ENCODE measurements around the gene ZXDA.
"Not testable (repeated sequence)": the region's sequence is repeated elsewhere in the genome, so short reads cannot be mapped to it uniquely, and the experiment has no call there.

ZXDA gene, protein sequence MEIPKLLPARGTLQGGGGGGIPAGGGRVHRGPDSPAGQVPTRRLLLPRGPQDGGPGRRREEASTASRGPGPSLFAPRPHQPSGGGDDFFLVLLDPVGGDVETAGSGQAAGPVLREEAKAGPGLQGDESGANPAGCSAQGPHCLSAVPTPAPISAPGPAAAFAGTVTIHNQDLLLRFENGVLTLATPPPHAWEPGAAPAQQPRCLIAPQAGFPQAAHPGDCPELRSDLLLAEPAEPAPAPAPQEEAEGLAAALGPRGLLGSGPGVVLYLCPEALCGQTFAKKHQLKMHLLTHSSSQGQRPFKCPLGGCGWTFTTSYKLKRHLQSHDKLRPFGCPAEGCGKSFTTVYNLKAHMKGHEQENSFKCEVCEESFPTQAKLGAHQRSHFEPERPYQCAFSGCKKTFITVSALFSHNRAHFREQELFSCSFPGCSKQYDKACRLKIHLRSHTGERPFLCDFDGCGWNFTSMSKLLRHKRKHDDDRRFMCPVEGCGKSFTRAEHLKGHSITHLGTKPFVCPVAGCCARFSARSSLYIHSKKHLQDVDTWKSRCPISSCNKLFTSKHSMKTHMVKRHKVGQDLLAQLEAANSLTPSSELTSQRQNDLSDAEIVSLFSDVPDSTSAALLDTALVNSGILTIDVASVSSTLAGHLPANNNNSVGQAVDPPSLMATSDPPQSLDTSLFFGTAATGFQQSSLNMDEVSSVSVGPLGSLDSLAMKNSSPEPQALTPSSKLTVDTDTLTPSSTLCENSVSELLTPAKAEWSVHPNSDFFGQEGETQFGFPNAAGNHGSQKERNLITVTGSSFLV

DNA sequence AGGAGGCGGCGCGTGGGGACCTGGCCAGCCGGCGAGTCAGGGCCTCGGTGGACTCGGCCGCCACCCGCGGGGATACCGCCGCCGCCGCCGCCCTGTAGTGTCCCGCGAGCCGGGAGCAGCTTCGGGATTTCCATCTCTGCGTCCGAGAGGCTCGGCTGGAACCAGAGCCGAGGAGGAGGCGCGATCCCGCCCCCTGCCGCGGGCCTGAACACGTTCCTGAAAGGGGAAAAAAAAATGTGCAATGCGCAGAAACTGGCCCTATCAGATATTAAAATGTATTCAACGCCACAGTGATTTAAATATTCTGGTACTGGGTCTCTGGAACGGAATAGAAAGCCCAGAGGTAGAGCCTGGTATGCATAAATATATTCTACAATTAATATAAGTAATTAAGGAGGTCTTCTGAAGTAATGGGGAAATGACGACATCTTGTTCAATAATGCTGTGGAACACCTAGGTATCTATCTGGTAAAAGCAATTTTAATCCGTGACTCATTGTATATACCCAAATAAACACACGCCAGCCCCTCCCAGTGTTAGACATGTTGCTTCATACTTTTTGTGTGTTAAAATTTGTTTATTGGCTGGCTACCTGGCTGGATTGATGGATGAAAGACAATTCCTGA, at the start of gene ZXDA:
TSS of gene ZXDA (minus strand) at position 172 of the 626 bp plus-strand sequence. CDS start at position 134, 38 bp downstream.
- not testable (repeated sequence) for DNase-seq

DNA sequence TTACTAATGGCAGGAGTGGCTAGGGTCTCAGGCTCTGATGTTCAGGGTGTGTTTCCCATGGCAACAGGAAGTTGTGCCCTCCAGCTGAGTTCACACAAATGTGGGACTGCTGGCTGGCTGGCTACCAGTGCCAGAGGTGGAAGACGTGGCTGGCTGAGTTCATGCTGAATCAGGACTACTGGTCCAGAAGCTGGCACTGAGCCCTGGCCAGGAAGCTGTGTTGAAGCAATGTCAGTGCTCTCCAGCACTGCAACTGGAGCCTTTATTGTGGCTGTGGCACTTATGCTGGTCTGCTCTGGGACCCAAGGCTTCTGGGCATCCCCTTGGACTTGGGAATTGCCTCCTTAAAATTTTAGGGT, 42.0 kb upstream of the ZXDA start:
- no peak for DNase-seq

DNA sequence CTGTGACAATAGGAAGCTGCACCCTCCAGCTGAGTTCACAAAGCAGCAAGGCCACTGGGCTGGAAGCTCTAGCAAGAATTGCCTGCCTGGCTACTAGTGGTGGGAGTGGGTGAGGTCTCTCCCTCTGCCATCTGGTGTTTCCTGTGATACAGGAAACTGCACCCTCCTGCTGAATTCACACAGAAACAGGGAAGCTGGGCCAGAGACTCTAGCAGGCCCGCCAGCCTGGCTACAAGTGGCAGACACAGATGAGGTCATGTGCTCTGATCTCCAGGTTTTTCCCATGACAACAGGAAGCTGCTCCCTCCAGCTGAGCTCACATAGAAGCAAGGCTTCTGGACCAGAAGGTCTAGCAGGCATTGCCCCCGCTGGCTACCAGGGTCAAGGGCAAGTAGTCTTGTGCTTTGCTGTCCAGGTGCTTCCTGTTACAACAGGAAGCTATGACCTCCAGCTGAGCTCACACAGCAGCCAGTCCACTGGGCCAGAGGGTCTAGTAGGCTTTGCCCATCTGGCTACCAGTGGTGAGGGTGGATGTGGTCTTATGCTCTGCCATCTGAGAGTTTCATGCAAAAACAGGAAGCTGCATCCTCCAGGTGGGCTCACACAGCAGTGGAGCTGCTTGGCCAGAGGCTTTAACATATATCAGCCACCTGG, 41.5 kb upstream of the ZXDA start:
- DNase-seq, result no peak

DNA sequence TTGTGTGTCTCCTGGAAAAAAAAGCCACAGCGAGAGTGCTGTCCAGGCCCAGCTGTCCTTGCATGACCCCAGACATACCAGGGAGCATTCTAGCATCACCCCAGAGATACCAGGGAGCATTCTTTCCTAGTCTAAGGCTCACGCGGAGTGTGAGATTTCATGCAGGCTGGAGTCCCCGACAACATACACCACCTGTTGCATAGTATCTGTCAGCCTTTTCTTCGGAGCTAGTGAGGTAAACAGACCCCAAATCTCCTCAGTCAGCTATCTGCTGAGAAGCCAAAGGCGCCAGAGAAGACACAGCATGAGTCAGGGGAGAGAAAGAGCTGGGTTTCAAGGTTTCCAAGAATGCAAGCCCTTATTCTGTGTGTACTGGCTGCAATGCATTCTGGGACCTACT, 23.1 kb upstream of the ZXDA start:
- no peak for DNase-seq

DNA sequence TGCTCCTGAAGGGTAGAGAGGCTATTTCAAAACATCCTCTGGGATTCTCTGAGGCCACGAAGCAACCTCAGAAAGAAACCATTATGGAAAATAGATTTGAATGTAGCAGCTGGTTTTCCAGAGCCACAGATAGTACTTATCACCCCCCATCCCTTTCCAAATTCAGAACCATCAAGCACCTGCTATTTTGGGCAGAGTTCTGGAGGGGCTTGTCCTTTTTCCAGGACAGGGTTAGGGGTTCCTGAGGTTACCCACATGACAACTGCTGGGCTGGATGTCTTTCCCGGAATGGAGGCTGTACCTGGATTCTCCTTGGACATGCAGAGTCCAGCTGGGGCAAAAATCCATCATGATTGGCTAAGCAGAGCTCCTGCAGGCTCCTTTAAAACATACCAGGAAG, 22.0 kb upstream of the ZXDA start:
- no peak for DNase-seq

DNA sequence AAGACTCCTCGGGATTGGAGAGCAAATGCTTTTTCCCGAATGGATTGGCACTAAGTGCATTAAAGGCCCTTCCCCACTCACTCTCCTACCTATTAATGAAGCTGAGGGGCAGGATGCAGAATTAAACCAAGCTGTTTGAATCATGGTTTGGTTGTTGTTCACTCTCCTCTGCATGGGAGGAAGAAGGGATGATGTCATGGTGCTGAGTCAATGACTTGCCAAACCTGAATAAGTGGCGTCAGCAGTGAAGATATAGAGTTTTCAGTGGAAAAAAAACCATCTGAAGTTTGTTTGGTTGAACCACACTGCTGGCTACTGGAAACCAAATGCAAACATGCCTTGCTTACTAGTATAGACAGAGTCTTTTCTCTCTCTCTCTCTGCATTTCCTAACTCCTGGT, 19.8 kb upstream of the ZXDA start:
- DNase-seq, result no peak

DNA sequence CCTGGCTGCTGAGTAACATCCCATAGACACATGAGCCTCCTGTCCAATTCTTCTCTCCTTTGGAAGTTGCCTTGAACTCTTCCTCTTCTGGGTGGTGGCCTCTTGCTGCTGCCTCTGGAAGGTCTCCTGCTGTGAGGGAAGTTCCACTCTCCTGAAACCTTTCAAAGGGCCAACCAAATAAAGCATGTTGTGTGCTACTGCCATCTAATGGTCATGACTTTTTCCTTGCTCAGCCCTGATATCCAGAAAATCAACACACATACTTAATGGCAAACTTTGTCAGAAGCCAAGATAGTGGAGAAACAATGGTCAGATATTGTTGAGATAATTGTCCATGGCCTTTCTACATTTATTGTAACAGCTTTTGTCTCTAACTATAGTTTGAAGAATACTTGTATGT, 19.1 kb upstream of the ZXDA start:
- no peak for DNase-seq

DNA sequence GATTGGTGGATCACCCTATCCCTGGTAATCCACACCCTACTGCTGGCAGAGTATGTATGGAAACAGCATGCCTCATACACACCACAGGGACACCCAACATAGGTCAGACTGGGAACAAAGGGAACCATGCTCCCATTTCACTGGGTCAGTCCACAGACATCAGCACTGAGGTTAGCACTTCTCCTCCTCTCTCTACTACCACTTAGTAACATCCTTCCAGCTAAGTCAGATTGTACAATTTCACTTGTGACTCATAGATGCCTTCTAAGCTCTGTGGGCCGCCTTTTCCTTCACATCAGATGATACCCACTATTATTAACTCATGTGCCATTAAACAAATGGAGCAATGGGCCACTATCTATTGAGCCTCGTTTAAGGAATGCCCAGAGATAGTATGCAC, 15.5 kb upstream of the ZXDA start:
- no peak for DNase-seq

DNA sequence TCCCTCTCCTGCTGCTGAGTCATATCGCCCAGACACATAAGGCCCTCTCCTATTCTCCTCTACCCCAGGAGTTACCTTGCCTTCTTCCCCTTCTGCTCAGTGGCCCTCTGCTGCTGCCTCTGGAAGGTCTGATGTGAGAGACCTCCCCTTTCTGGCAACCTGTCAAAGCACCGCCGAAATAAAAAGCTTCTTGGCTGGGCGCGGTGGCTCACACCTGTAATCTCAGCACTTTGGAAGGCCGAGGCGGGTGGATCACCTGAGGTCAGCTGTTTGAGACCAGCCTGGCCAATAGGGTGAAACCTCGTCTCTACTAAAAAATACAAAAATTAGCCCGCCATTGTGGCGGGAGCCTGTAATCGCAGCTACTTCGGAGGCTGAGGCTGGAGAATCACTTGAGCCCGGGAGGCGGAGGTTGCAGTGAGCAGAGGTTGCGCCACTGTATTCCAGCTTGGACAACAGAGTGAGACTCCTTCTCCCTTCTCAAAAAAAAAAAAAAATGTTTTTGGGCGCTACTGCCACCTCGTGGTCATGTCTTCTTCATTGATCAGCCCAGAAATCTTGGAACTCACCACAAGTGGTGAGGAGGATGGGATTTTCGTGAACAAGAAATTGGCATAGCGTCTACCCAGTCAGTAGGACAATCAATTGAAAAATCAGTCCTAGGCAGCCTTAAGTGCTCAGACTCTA, 8.6 kb upstream of the ZXDA start:
- DNase-seq, result no peak

DNA sequence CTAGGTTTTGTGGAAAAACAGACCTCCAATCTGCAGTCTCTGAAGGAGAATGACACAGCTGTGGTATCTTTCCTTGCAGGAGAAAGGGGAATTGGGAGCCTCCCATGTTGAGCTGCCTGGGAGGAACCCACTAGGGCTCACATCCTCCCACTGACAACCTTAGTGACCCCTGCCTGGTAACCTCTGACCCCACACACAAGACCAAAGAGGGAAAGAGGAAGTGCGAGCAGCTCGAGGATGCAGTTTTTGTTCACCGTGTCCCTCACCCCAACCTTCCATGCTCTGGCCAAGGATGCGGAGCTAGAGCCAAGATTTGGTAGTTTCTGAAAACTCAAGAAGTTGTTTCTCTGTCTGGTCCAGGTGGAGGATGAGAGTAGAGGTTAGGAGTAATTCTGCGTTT, 5.4 kb upstream of the ZXDA start:
- no peak for DNase-seq

DNA sequence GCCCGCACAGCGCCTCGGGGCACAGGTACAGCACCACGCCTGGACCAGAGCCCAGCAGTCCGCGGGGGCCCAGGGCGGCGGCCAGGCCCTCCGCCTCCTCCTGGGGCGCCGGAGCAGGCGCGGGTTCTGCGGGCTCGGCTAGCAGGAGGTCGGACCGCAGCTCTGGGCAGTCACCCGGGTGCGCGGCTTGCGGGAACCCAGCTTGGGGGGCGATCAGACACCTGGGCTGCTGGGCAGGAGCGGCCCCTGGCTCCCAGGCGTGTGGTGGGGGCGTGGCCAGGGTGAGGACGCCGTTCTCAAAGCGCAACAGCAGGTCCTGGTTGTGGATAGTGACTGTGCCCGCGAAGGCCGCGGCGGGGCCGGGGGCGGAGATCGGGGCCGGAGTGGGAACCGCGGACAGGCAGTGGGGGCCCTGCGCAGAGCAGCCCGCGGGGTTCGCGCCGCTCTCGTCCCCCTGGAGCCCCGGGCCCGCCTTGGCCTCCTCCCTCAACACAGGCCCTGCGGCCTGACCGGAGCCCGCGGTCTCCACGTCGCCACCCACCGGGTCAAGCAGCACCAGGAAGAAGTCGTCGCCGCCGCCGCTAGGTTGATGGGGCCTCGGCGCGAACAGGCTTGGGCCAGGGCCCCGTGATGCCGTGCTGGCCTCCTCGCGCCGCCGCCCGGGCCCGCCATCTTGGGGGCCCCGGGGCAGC, 517 bp downstream of the ZXDA start:
- DNase-seq, result not testable (repeated sequence)

DNA sequence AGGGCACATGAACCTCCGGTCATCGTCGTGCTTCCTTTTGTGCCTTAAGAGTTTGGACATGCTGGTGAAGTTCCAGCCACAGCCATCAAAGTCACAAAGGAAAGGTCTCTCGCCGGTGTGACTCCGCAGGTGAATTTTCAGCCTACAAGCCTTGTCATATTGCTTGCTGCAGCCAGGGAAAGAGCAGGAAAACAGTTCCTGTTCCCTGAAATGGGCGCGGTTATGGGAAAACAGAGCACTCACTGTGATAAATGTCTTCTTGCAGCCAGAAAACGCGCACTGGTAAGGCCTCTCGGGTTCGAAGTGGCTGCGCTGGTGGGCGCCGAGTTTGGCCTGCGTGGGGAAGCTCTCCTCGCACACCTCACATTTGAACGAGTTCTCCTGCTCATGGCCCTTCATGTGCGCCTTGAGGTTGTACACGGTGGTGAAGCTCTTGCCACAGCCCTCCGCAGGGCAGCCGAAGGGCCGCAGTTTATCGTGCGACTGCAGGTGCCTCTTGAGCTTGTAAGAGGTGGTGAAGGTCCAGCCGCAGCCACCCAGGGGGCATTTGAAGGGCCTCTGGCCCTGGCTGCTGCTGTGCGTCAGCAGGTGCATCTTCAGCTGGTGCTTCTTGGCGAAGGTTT, 1.2 kb downstream of the ZXDA start:
- not testable (repeated sequence) for DNase-seq

DNA sequence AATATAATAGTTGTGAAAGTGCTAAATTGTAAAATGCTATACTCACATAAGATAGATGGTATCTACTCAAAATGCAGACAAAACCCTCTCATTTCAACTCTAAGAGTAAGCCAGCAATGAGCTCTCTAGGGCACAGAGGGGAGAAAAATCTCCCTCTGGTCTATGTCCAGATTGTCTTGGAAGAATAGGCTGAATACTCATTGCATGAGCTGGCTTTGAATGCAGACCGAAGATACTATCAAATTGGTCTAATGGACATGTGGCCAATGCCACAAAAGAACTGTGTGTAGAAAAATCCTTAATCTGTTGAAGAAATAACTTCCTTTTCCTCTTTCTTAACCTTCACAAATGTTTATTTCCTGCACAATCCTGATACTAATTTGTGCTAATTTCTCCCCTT, 3.5 kb downstream of the ZXDA start:
- no peak for DNase-seq

DNA sequence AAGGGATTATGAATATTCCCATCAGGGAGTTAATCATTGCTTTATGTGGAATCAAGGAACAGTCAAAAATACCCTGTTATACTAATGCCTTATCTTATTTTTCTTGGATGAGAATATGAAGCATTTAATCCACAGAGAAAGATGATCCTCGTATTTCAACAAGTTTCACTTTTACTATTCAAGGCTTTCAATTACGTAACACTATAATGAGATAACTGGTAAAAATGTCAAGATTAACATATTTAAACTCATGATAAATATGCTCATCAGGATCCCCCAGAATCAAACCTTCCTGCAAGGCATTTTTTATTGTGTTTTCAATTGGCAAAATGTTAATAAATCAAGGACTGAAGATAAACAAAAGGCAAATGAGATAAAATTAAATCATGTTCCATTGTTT, 5.1 kb downstream of the ZXDA start:
- DNase-seq, result no peak

DNA sequence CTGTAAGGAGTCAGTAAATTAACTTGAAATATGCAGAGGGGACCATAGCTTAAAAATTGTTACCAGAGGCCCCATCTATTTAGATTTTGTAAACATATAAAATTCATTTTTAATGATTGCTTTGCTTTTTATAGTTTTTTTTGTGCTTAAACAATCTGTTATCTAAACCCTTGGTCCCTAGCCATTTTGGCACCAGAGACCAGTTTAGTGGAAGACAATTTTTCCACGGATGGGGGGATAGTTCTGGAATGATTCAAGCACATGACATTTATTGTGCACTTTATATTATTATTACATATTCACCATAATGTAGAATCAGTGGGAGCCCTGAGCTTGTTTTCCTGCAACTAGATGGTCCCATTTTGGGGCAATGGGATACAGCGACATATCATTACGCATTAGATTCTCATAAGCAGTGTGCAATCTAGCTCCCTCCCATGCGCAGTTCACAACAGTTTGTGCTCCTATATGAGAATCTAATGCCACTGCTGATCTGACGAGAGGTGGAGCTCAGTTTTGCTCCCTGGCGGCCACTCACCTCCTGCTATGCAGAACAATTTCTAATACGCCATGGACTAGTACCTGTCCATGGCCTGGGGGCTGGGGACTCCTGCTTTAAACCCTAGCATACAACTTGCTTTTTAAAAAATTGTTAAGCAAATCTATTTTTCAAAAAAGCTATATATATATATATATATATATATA, 5.9 kb downstream of the ZXDA start:
- no peak for DNase-seq

DNA sequence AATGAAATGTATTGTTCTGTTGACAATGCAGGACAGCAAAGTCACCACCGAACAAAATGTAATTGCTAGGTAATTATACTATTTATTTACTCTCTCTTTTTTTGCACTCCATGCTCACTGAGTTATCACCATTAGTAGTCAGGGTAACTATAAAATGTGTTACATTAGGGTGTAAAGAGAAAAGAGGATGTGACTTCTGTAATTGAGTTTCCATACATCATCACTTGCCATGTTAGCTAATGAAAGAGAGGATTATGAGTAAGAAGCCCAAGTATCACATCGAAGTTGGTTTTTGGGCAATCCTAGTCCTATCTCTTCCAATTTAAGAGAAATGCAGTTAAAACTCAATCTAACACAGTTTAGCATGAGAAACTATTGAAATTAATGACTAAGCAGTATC, 7.6 kb downstream of the ZXDA start:
- no peak for DNase-seq

DNA sequence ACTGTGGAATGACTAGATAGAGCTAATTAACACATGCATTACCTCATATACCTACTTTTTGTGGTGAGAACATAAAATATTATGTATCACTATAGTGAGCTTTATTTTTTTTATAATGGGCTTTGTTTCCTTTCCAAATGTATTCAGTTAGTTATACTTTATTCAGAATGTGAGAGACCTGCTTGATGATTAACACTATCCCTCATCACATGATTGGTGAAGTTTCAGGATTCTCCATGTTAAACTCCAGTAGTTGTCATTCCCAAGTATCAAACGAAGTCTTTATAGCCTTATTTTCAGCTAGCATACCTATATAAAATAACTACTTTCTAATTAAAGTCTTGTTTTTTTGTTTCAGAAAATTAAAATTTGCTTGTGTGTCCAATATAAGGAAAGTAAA, 8.8 kb downstream of the ZXDA start:
- DNase-seq, result no peak

DNA sequence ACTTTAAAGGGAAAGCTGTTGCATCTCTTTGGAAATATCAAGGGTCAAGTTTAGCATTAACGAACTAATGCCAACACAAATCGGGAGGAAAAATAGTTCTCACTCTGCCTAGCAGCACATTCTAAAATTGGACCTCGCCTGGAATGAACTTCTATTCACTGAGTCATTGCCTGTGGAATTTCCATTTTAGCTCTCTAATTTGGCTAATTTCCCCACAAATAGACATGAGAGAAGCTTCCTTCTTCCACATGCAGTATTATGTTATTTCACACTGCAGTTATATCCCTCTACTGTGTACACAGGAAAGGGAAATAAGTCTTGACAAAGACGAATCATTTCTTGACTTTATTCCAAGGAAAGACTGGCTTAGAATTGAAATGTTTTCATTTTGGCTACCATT, 9.3 kb downstream of the ZXDA start:
- DNase-seq, result no peak

DNA sequence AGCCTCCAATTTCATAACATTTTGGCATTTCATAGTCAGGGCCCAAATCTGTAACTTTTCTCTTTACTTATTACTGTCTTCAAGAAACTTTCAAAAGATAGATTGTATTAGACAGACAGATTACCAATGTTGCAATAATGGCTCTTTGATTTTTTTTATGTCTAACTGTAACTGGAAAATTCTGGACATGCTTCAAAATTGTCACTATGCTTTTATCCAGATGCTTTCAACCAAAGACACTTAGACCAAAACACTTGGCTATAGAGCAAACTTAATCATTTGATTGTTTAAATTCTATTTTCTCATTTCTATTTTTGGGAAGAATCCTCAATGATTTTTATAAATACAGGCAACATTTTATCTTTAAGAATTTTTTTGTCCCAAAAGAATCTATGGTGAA, 10.4 kb downstream of the ZXDA start:
- DNase-seq, result no peak

DNA sequence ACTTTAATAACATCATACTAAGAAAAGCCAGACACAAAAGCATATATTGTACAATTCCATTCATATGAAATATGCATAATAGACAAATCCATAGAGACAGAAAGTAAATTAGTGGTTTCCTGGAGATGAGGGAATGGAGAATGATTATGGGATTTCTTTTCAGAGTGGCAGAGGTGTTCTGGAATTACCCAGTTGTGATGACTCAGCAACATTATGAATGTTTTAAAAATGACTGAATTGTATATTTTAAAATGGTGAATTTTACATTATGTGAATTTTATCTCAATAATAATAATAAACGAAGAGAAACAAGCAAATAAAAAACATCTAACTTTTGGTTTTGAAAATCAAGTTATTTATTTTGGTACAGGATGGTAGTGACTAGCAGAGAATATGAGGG, 11.2 kb downstream of the ZXDA start:
- no peak for DNase-seq

DNA sequence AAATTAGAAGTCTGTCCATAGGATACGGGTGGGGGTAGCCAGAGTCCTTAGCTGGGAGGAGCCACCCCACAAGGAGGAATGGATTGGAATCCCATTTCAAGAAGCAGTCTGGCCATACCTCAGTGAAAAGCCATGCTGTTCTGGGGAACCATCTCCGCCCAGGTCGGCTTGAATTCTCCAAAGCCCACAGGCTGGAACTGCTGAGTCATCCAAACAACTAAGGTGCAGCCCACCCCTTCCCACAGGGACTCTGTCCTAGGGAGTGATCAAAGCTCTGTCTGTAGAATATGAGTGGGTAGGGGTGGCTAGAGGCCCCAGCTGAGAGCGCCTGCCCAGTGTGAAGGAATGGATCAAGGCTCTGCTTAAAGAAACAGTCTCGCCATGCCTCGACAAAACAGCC, 38.8 kb downstream of the ZXDA start:
- no peak for DNase-seq

All from activated CD4-positive, alpha-beta T cell treated with anti-CD3 and anti-CD28 coated beads for 1 hour (primary cell).